BE2C (cell line): ENCODE results near the gene KRT79.

Source experiments
- DNase-seq: peaks from one replicate; pipeline ENCODE4 v3.0.0-alpha.2; 2020
- H3K27me3 ChIP-seq: fragments of 250-450 bp; sonication (Bioruptor Pico); 2 replicates; pipeline ENCODE4 v1.5.1; 2020; ENCODE audit warnings: mild to moderate bottlenecking
- H3K36me3 ChIP-seq: fragments of 250-450 bp; sonication (Bioruptor Pico); 2 replicates; pipeline ENCODE4 v1.5.1; 2020; ENCODE audit warnings: mild to moderate bottlenecking
- H3K4me1 ChIP-seq: fragments of 250-450 bp; sonication (Bioruptor Pico); 2 replicates; pipeline ENCODE4 v1.5.1; 2020
- H3K4me3 ChIP-seq: 2 replicates; pipeline ENCODE4 v1.5.1; 2011; ENCODE audit warnings: low read depth, low read length
- H3K9me3 ChIP-seq: fragments of 250-450 bp; sonication (Bioruptor Pico); 2 replicates; pipeline ENCODE4 v1.5.1; 2020
- TF ChIP-seq, protein P1 (sequence below): IDR thresholded peaks from 2 replicates; pipeline ENCODE4 v1.5.1; 2012; ENCODE audit warnings: mild to moderate bottlenecking, low read depth, low read length

KRT79 gene

DNA sequence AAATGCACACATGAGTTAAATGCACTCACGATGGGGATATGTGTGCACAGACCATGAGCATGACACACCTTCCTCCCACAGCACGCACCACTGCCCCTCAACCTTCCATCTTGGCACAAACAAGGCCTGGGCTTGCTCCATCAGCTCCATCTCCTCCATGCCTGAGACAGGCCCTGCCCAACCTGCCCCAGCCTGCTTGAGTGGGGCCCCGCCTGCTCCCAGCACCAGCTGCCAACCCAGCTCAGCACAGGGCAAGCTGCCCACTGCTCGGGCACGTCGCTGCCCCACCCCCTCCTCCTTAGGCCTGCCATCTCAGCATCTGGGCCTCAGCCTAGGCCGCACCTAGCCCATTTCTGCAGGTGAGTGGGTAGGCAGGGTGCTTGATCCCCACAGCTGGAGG, 42.3 kb upstream of the KRT79 start:
- DNase-seq = no peak
- no peaks in the 10 kb centered on the region for H3K36me3 ChIP-seq
- H3K27me3 ChIP-seq = peaks cover 3% of the 10 kb centered on the region
- TF ChIP-seq, protein P1, sequence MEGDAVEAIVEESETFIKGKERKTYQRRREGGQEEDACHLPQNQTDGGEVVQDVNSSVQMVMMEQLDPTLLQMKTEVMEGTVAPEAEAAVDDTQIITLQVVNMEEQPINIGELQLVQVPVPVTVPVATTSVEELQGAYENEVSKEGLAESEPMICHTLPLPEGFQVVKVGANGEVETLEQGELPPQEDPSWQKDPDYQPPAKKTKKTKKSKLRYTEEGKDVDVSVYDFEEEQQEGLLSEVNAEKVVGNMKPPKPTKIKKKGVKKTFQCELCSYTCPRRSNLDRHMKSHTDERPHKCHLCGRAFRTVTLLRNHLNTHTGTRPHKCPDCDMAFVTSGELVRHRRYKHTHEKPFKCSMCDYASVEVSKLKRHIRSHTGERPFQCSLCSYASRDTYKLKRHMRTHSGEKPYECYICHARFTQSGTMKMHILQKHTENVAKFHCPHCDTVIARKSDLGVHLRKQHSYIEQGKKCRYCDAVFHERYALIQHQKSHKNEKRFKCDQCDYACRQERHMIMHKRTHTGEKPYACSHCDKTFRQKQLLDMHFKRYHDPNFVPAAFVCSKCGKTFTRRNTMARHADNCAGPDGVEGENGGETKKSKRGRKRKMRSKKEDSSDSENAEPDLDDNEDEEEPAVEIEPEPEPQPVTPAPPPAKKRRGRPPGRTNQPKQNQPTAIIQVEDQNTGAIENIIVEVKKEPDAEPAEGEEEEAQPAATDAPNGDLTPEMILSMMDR = no peak
- H3K9me3 ChIP-seq = no peaks in the 10 kb centered on the region
- H3K4me3 ChIP-seq = no peak overlapping the region
- peaks cover 4% of the 10 kb centered on the region; the same call in 1 of the 2 replicates for H3K4me1 ChIP-seq

DNA sequence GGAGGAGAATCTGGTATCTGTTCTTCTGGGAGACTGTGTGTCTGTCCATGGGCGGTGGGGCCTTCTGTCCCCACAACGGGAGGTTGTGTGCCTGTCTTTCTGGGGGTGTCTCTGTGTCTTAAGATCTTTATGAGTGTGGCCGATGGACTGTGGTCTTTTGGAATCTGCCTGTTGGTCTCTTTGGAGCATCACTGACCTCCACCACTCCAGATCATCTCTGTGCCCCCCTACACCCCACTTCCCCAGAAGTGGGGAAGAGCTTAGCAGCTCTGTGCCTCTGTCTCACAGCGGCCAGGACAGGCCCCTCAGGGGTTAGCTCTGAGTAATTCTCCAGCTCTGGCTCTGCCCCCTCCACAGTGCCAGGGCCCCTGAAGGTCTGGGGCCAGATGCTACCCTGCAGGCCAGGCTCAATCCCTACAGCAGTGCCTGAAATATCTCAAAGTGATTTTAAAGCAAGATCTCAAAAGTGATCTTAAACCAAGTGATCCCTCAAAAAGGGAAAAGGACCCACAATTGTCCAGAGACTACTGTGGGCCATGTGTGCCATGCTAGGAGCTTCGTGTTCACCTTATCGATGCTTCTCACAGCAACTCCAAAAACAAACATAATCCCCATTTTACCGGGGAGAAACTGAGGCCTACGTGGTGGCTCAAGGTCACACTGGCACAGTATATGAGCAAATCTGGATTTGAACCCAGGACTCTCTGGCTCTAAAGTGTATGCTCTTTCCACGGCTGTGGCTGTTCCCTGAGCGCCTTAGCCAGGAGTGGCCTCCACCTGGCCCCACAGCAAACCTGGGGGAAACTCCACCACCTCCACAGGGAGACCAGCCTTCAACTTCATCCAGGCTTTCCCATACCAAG, 40.7 kb upstream of the KRT79 start:
- DNase-seq = no peak
- Histone ChIP-seq H3K27me3 (no peaks in the 10 kb centered on the region), H3K4me3 (peak overlapping the region; percentile 40), H3K9me3 (no peaks in the 10 kb centered on the region), H3K36me3 (no peaks in the 10 kb centered on the region), H3K4me1 (peaks cover 4% of the 10 kb centered on the region; the same call in 1 of the 2 replicates)
- TF ChIP-seq, protein P1 = no peak

DNA sequence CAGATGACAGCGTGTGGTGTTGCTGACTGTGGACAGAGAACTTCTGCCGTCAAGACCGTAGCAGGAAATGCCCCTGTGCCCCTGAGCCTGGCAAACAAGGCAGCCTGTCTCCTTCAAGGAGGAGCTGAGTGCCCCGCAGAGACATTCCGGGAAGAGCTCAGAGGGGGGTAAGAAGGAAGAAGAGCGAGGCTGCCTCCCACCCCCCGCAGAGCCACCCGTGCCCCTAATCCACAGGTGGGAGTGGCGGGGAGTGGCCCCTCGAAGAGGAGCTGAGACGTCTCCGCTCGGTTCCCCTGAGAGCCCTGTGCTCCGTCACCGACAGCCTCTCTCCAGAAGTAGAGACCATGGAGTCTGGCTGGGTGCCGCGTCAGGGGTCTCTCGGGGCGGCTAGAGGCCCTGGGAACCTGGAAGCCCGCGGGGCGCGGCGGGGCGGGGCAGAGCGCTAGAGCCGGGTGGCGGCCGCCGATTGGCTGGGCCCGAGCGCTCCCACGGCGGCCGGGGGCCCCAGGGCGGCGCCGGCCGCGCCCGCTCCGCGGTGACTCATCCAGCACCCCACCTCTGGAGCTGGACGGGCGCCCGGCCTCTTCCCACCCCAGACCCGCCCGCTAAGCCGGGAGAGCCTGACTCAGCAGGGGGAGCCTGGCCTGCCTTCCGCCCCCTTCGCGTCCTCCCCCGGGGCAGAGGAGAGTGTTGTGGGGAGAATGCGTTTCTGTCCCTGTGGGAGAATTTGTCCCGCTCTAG, 39.9 kb upstream of the KRT79 start:
- no peaks in the 10 kb centered on the region for H3K36me3 ChIP-seq
- no peaks in the 10 kb centered on the region for H3K27me3 ChIP-seq
- DNase-seq = peak; percentile 82
- H3K4me1 ChIP-seq = peaks cover 4% of the 10 kb centered on the region; the same call in 1 of the 2 replicates
- peak overlapping the region; percentile 40 for H3K4me3 ChIP-seq
- TF ChIP-seq, protein P1 = no peak
- H3K9me3 ChIP-seq = no peaks in the 10 kb centered on the region

DNA sequence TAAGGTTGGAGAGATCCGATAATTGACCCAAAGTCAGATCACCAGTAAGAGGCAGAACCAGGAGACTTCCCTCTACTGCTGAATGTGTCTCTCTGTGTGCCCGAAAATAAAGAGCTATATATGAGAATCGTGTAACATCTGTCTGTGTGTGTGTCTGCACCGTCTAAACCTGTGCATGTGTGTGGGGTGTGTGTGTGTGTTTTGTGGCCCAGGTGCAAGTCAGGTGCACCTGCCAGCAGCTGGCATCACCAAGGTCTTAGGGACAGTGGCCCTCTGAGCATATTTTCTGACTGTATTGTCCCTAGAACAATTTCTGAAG, 39.4 kb upstream of the KRT79 start:
- Histone ChIP-seq H3K27me3 (no peaks in the 10 kb centered on the region), H3K9me3 (no peaks in the 10 kb centered on the region), H3K4me3 (no peak overlapping the region; the same call in 1 of the 2 replicates), H3K36me3 (no peaks in the 10 kb centered on the region), H3K4me1 (peaks cover 4% of the 10 kb centered on the region; the same call in 1 of the 2 replicates)
- DNase-seq = no peak
- TF ChIP-seq, protein P1 = no peak

DNA sequence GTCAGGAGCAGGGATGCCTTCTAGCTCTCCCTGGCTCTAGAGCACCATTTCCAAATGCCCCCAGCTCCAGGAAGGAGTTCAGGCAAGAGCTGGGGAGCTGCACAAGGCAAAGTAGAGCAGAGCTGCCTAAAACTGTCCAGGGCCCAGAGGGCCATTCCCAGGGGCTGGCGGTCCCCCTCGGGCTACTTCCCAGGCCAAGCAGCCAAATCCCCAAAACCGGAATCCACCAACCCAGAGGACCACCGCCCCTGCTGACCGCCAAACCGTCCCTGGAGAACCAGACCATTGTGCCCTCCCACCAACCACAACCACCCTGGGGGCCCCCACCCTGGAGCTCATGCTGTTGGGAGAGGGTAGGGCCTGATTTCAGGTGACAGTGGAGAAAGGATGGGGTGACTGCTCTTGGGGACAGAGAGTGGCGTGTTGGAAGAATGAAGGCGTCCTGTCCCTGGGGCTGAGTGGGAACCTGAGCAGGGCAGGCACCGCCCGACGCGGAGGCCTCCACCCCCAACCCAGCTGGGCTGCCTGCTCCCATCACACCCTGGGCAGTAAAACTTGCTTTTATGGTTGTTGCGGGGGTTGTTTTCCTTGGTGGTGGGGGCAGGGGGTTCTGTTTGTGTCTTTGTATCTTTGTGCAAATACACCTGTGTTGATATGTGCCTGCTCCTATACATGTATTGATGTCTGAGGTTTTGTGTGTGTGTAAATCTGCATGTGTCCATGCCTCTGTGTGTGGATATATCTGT, 38.7 kb upstream of the KRT79 start:
- TF ChIP-seq, protein P1 = no peak
- no peaks in the 10 kb centered on the region for H3K27me3 ChIP-seq
- H3K4me3 ChIP-seq = no peak overlapping the region
- H3K36me3 ChIP-seq = no peaks in the 10 kb centered on the region
- H3K4me1 ChIP-seq = peaks cover 4% of the 10 kb centered on the region; the same call in 1 of the 2 replicates
- no peak for DNase-seq
- no peaks in the 10 kb centered on the region for H3K9me3 ChIP-seq
